ENCODE measurements around the gene AP2A2. TPM values are rescaled to one million over a fixed set of nuclear protein-coding genes. Genes with fewer than 3 reads are reported as not detected.

The AP2A2 gene
- total and polyA plus RNA-seq, 8 donors = 15.0 to 350 (median 39.9) TPM

- Histone ChIP-seq H3K27me3 (no peaks in the 10 kb centered on the region), H3K27ac (peak overlapping the region in 4 of 5 donors; percentile 24 to 65 (median 30))
- WGBS, 5 donors = 88 to 91% (median 89%) methylated on average over 9 of the region's 9 CpGs
Observed at GRCh38 chr11:951507-951906, 25.8 kb downstream of the AP2A2 start.

GRCh38 chr11:952406-953385, 27.0 kb downstream of the AP2A2 start:
- DNase-seq = peak; percentile 73 to 87
- Histone ChIP-seq H3K4me1 (peaks cover 30 to 48% (median 42%) of the 10 kb centered on the region in 4 donors), H3K4me3 (no peak overlapping the region), H3K27ac (peak overlapping the region; percentile 18 to 69 (median 37)), H3K27me3 (no peaks in the 10 kb centered on the region), H3K9me3 (peaks cover 0 to 15% (median 6%) of the 10 kb centered on the region in 4 donors), H3K36me3 (peaks cover 0 to 30% (median 15%) of the 10 kb centered on the region in 4 donors)
- 38 to 66% (median 52%) methylated on average over 18 of the region's 18 CpGs for WGBS, 5 donors
- intact Hi-C loops (cut with DNase I; ENCODE audit: low total_unique reads) = no loop called here
- TF ChIP-seq POLR2AphosphoS5 (IDR thresholded peaks at IDR 0.05) (peak in 1 of 3 donors; percentile 35), EP300 (IDR thresholded peaks at IDR 0.05) (no peak)

More at GRCh38 chr11:951507-951906, 25.8 kb downstream of the AP2A2 start:
- H3K9me3 ChIP-seq = peaks cover 0 to 15% (median 6%) of the 10 kb centered on the region in 4 donors
- H3K4me1 ChIP-seq = peaks cover 30 to 48% (median 42%) of the 10 kb centered on the region in 4 donors
- H3K36me3 ChIP-seq = peaks cover 0 to 27% (median 16%) of the 10 kb centered on the region in 4 donors
- no peak for TF ChIP-seq EP300 (IDR thresholded peaks at IDR 0.05)
- TF ChIP-seq, protein P1, sequence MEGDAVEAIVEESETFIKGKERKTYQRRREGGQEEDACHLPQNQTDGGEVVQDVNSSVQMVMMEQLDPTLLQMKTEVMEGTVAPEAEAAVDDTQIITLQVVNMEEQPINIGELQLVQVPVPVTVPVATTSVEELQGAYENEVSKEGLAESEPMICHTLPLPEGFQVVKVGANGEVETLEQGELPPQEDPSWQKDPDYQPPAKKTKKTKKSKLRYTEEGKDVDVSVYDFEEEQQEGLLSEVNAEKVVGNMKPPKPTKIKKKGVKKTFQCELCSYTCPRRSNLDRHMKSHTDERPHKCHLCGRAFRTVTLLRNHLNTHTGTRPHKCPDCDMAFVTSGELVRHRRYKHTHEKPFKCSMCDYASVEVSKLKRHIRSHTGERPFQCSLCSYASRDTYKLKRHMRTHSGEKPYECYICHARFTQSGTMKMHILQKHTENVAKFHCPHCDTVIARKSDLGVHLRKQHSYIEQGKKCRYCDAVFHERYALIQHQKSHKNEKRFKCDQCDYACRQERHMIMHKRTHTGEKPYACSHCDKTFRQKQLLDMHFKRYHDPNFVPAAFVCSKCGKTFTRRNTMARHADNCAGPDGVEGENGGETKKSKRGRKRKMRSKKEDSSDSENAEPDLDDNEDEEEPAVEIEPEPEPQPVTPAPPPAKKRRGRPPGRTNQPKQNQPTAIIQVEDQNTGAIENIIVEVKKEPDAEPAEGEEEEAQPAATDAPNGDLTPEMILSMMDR (IDR thresholded peaks at IDR 0.05) = no peak
- intact Hi-C loops (cut with DNase I; ENCODE audit: low total_unique reads) = no loop called here
- no peak for DNase-seq
- H3K4me3 ChIP-seq = no peak overlapping the region

DNA sequence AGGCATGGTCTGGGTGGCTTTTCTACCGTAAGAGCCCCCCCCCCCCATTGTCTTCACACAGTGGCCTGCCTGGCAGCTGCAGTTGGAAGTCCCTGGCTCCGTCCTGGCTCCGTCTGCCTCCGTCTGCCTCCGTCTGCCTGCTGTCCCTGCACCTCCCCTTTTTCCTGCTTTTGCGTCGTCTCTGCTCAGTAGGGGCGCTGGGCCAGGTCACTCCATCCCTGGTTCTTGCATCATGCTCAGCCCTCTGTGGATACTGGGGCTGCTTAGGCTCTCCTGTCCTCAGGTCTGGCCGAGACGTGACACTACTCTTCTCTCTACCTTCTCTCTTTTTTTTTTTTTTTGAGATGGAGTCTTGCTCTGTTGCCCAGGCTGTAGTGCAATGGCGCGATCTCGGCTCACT, 27.8 kb downstream of the AP2A2 start:
- no peaks in the 10 kb centered on the region for H3K27me3 ChIP-seq
- no peak overlapping the region for H3K4me3 ChIP-seq
- intact Hi-C loops (cut with DNase I; ENCODE audit: low total_unique reads) = no loop called here
- peaks cover 0 to 30% (median 13%) of the 10 kb centered on the region in 4 donors for H3K36me3 ChIP-seq
- H3K27ac ChIP-seq = peak overlapping the region in 1 of 5 donors; percentile 69
- peaks cover 0 to 15% (median 6%) of the 10 kb centered on the region in 4 donors for H3K9me3 ChIP-seq
- 58 to 76% (median 64%) methylated on average over 10 to 13 of the region's 13 CpGs for WGBS, 5 donors
- H3K4me1 ChIP-seq = peaks cover 30 to 48% (median 42%) of the 10 kb centered on the region in 4 donors
- TF ChIP-seq, protein P1 (IDR thresholded peaks at IDR 0.05) = no peak
- TF ChIP-seq POLR2AphosphoS5 (IDR thresholded peaks at IDR 0.05) = no peak
- DNase-seq = no peak

DNA sequence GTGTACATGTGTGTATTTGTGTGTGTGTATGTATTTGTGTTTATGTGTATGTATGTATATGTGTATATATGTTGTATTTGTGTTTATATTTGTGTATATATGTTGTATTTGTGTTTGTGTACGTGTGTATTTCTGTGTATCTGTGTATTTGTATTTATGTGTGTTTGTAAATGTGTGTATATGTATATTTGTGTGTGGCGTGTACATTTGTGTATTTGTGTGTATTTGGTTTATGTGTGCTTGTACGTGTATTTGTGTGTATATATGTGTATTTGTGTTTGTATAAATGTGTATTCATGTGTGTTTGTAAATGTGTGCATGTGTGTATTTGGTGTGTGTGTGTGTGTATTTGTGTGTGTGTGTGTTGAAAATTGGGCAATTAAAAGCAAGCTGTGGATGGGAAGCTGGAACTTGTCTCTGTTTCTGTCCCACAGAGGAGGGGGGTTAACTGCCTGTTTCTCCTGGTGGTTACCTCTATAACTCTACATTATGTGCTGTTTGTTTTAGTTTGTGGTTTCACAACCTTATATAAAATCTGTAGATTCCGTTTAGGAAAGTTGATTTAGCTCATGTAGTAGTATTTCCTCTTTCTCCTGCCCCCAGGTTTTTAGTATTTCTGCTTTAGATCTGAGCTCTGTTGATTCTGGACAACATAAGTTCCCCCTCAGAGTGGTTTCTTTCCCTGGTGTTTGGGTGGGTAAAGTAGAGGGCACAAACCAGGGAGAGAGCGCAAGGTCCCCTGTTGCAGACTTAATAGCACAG, 28.9 kb downstream of the AP2A2 start:
- Histone ChIP-seq H3K36me3 (peaks cover 4 to 24% (median 13%) of the 10 kb centered on the region in 4 donors), H3K27ac (peak overlapping the region in 1 of 5 donors; percentile 51), H3K9me3 (peaks cover 0 to 5% (median 2%) of the 10 kb centered on the region in 4 donors), H3K4me3 (no peak overlapping the region), H3K27me3 (no peaks in the 10 kb centered on the region), H3K4me1 (peaks cover 30 to 52% (median 43%) of the 10 kb centered on the region in 4 donors)
- DNase-seq = no peak
- no peak for TF ChIP-seq EP300 (IDR thresholded peaks at IDR 0.05)
- TF ChIP-seq POLR2AphosphoS5 (IDR thresholded peaks at IDR 0.05) = no peak
- TF ChIP-seq POLR2A (IDR thresholded peaks at IDR 0.05) = no peak
- TF ChIP-seq, protein P1 (IDR thresholded peaks at IDR 0.05) = no peak
- intact Hi-C loops (cut with DNase I; ENCODE audit: low total_unique reads) = no loop called here
- WGBS, 5 donors = 70 to 77% (median 75%) methylated on average over 5 of the region's 5 CpGs

Data from stomach (tissue), 9 donors.